Parathyroid adenoma (tissue), 2 donors: Measurements from ENCODE around the gene MYLK.

ENCODE experiments used
- H2AFZ ChIP-seq: fragments of 300-600 bp; sonication (generic); one replicate; pipeline ENCODE4 v1.7.0; 2017; ENCODE audit warnings: antibody characterized with exemption, mild to moderate bottlenecking
- H3K27ac ChIP-seq: fragments of 300-600 bp; sonication (generic); one replicate; pipeline ENCODE4 v1.7.0; 2017
- H3K27me3 ChIP-seq: fragments of 300-600 bp; sonication (generic); one replicate; pipeline ENCODE4 v1.7.0; 2017; ENCODE audit warnings: low read length; ENCODE audit not compliant: control insufficient read depth, insufficient read depth
- H3K36me3 ChIP-seq: fragments of 300-600 bp; sonication (generic); one replicate; pipeline ENCODE4 v1.7.0; 2017; ENCODE audit warnings: low read length; ENCODE audit not compliant: control insufficient read depth, insufficient read depth
- H3K4me1 ChIP-seq: fragments of 300-600 bp; sonication (generic); one replicate; pipeline ENCODE4 v1.7.0; 2017; ENCODE audit warnings: control low read depth
- H3K4me2 ChIP-seq: fragments of 300-600 bp; sonication (generic); one replicate; pipeline ENCODE4 v1.7.0; 2017; ENCODE audit warnings: low read length
- H3K4me3 ChIP-seq: fragments of 300-600 bp; sonication (generic); one replicate; pipeline ENCODE4 v1.7.0; 2017; ENCODE audit warnings: low read depth, low read length
- H3K79me2 ChIP-seq: fragments of 300-600 bp; sonication (generic); one replicate; pipeline ENCODE4 v1.7.0; 2017; ENCODE audit warnings: control low read depth
- H3K9ac ChIP-seq: fragments of 300-600 bp; sonication (generic); one replicate; pipeline ENCODE4 v1.7.0; 2017; ENCODE audit warnings: mild to moderate bottlenecking
- H3K9me3 ChIP-seq: fragments of 300-600 bp; sonication (generic); one replicate; pipeline ENCODE4 v1.7.0; 2017; ENCODE audit warnings: low read length; ENCODE audit not compliant: control insufficient read depth
- TF ChIP-seq, protein P1 (sequence below): fragments of 300-600 bp; sonication (generic); IDR thresholded peaks from one replicate; pipeline ENCODE4 v1.7.0; 2017; ENCODE audit warnings: antibody characterized with exemption, mild to moderate bottlenecking
- donor health status: primary hyperparathyroidism.

Gene MYLK

DNA sequence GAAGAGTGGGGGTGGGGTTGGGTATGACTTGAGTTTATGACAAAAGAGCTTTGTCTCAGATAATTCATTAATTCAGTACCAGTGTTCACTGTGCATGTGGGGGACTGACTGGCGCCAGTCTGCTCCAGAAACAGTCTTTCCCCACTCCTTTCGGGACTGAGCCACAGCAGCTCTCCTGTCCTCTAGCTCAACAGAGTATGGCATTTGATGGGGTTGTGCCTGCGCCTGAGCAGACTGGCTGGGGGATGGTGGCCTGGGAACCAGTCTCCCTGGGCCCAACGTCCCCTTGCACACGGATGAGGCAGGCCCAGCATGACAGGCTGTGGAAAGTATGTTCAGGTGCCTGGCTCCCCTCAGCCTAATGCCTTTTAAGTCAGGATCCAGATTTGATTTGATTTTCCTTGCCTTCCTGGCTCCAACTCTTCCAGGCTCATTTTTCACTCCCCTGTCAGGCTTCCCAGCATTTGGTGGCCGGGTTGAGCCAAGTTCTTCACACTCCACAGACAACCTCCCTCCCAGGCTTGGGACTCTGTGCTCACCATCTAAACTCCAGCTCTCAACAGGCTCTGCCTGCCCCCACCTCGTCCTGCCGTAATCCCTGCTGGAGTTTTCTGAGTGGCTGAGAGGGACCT is 105.0 kb downstream of the MYLK start:
- Histone ChIP-seq H2AFZ (no peak overlapping the region), H3K79me2 (no peaks in the 10 kb centered on the region), H3K9me3 (no peaks in the 10 kb centered on the region), H3K36me3 (no peaks in the 10 kb centered on the region), H3K4me3 (no peak overlapping the region), H3K27ac (no peak overlapping the region), H3K9ac (no peak overlapping the region), H3K27me3 (no peaks in the 10 kb centered on the region), H3K4me2 (no peak overlapping the region), H3K4me1 (no peaks in the 10 kb centered on the region)
- TF ChIP-seq, protein P1, sequence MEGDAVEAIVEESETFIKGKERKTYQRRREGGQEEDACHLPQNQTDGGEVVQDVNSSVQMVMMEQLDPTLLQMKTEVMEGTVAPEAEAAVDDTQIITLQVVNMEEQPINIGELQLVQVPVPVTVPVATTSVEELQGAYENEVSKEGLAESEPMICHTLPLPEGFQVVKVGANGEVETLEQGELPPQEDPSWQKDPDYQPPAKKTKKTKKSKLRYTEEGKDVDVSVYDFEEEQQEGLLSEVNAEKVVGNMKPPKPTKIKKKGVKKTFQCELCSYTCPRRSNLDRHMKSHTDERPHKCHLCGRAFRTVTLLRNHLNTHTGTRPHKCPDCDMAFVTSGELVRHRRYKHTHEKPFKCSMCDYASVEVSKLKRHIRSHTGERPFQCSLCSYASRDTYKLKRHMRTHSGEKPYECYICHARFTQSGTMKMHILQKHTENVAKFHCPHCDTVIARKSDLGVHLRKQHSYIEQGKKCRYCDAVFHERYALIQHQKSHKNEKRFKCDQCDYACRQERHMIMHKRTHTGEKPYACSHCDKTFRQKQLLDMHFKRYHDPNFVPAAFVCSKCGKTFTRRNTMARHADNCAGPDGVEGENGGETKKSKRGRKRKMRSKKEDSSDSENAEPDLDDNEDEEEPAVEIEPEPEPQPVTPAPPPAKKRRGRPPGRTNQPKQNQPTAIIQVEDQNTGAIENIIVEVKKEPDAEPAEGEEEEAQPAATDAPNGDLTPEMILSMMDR, result no peak

DNA sequence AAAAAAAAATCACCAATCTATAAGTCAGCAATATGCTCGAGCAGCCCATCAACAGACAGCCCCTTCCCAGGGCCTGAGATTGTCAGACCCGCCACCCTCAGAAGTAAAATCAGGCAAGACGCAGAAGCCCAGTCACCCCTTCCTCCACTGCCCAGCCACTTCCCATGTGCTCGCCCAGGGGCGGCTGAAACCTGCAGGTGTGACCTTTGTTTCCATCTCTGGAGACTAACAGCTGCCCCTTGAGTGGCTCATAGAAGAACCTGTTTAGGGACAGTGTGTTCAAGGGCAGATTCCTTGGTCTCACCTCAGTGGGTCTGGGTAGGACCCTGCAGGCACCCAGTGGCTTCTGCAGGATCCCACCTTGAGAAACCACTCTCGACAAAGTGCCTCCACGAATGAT is 105.6 kb downstream of the MYLK start:
- no peaks in the 10 kb centered on the region for H3K4me1 ChIP-seq
- no peak overlapping the region for H3K4me2 ChIP-seq
- no peak overlapping the region for H2AFZ ChIP-seq
- H3K9me3 ChIP-seq, result no peaks in the 10 kb centered on the region
- H3K27ac ChIP-seq, result no peak overlapping the region
- H3K79me2 ChIP-seq, result no peaks in the 10 kb centered on the region
- no peaks in the 10 kb centered on the region for H3K36me3 ChIP-seq
- no peak overlapping the region for H3K9ac ChIP-seq
- no peaks in the 10 kb centered on the region for H3K27me3 ChIP-seq
- TF ChIP-seq, protein P1, result no peak
- H3K4me3 ChIP-seq, result no peak overlapping the region

DNA sequence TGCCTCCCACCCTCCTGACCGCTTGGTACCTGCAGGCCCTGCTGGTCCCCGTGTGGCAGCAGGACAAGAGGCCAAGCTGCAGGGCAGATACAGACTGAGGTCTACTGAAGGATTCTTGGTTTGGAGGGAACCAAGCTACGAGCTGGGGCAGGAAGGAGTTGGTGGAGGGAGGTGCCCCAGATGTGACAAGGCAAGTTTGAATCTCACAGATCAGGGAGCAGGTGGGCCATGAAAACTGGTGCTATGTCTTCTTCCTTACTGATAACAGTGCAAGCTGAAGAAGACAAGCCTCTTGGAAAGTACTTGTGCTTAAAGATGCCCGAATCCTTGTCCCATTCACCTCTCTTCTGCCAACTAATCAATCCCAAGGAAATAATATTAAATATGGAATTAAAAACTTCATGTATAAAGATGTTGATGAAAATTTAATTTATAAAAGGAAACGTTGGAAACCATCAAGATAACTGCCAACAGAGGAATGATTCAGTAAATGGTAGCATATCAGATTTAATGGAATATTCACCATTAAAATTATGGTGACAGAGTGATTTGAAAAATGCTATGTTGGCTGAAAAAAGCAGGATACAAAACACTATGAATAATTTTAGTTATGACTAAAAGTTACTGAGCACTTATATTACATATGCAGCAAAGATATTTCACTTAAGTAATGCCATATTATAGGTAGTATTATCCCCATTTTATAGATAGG is 107.9 kb downstream of the MYLK start:
- Histone ChIP-seq H3K36me3 (no peaks in the 10 kb centered on the region), H3K27ac (no peak overlapping the region), H3K9ac (no peak overlapping the region), H3K79me2 (no peaks in the 10 kb centered on the region), H3K4me3 (no peak overlapping the region), H2AFZ (no peak overlapping the region), H3K9me3 (no peaks in the 10 kb centered on the region), H3K4me1 (no peaks in the 10 kb centered on the region), H3K4me2 (no peak overlapping the region), H3K27me3 (no peaks in the 10 kb centered on the region)
- TF ChIP-seq, protein P1, result no peak

DNA sequence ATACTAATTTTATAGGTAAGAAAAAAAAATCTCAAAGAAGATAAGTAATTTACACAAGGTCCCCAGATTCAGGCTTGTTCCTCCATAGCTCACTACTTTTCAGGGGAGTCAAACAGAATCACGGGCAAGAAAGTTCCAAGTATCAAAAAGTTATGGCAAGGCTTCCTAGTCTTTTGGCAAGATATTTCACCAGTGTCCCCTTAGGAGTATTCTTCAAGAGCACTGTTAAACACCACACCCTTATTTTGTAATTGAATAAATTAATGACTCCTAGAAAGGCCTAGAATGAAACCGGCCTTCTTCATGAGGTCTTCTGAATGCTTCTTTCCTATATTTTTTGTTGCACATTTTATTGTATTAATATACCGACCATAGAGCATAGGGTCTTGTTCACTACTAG is 109.7 kb downstream of the MYLK start:
- TF ChIP-seq, protein P1, result no peak
- no peak overlapping the region for H2AFZ ChIP-seq
- no peaks in the 10 kb centered on the region for H3K27me3 ChIP-seq
- no peaks in the 10 kb centered on the region for H3K36me3 ChIP-seq
- H3K9me3 ChIP-seq, result no peaks in the 10 kb centered on the region
- H3K79me2 ChIP-seq, result no peaks in the 10 kb centered on the region
- no peak overlapping the region for H3K4me2 ChIP-seq
- no peak overlapping the region for H3K9ac ChIP-seq
- H3K4me3 ChIP-seq, result no peak overlapping the region
- no peak overlapping the region for H3K27ac ChIP-seq
- H3K4me1 ChIP-seq, result no peaks in the 10 kb centered on the region
